SK-N-SH treated with all-trans-retinoic acid at 6 μM for 48 hours (cell line): Measurements from ENCODE around the gene CNPPD1.

Source experiments
- CREB5 ChIP-seq: fragments of 250-450 bp; sonication (Bioruptor Pico); IDR thresholded peaks from 2 replicates; pipeline ENCODE4 v1.5.1; 2020; ENCODE audit warnings: low read depth, mild to moderate bottlenecking, moderate library complexity
- CSDC2 ChIP-seq: fragments of 250-450 bp; sonication (Bioruptor Pico); IDR thresholded peaks from 2 replicates; pipeline ENCODE4 v1.5.0; 2020; ENCODE audit warnings: mild to moderate bottlenecking, moderate library complexity
- PATZ1 ChIP-seq: fragments of 250-450 bp; sonication (Bioruptor Pico); IDR thresholded peaks from 2 replicates; pipeline ENCODE4 v1.8.0; 2020; ENCODE audit warnings: mild to moderate bottlenecking, moderate library complexity, borderline replicate concordance
- PPARA ChIP-seq: fragments of 250-450 bp; sonication (Bioruptor Pico); IDR thresholded peaks from 2 replicates; pipeline ENCODE4 v1.5.0; 2020; ENCODE audit warnings: mild to moderate bottlenecking, borderline replicate concordance
- ZFP3 ChIP-seq: fragments of 250-450 bp; sonication (Bioruptor Pico); IDR thresholded peaks from 2 replicates; pipeline ENCODE4 v1.5.0; 2020; ENCODE audit warnings: mild to moderate bottlenecking, moderate library complexity
- ZFP30 ChIP-seq: fragments of 450-650 bp; formaldehyde crosslinking; IDR thresholded peaks from 2 replicates; pipeline ENCODE4 v1.5.0; 2022; ENCODE audit warnings: mild to moderate bottlenecking, moderate library complexity
- ZNF565 ChIP-seq: fragments of 450-650 bp; formaldehyde crosslinking; conservative IDR thresholded peaks from 2 replicates; pipeline ENCODE4 v1.5.0; 2020; ENCODE audit warnings: low read depth, mild to moderate bottlenecking, moderate library complexity
- ZNF8 ChIP-seq: fragments of 450-650 bp; formaldehyde crosslinking; IDR thresholded peaks from 2 replicates; pipeline ENCODE4 v1.5.0; 2020; ENCODE audit warnings: mild to moderate bottlenecking, moderate library complexity
- TF ChIP-seq, protein P1 (sequence below): fragments of 250-450 bp; sonication (Bioruptor Pico); IDR thresholded peaks from 2 replicates; pipeline ENCODE4 v1.5.0; 2020; ENCODE audit warnings: mild to moderate bottlenecking, moderate library complexity

DNA sequence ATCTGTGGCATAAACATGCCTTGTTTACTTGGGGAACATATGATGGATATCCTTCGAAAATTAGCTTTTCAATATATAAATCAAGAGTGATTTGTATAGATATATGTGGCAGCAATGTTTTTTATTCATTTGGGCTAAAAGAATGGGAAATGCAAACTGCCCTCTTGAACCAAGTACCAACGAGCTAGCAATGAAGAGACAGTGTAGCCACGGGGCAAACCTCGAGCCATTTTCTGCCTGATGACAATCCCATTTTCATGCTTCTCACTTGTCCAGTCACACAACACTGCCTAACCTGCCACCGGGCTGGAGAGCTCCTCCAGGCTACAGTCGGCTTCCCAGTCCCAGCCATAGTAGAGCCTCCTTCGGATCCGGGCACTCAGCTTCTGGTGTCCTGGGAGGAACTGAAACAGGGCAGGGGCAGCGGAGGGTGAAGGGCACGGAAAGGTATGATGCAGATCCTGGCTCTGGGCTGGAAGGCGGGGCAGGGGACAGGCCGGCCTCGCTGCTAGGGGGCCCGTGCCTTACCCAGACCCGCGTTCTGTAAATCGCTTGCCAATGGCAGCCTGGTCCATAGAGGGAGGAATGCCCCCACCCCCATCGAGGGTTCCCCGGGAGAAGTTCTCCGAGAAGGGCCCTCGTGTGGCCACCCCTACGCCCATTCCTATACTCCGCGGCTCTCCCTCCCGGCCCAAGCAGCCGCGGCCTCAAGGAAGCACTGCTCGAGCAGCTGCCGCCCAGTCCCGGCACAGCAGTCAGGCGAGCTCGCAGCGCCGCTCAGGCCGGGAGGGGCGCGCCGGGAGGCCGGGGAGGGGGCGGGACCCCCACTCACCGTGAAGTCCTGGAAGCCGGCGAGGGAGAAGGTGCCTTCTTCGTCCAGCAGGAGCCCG lies 552 bp downstream of the CNPPD1 start:
- TF ChIP-seq ZFP3 (CRISPR knock-in tag) (no peak), PPARA (CRISPR knock-in tag) (no peak), CREB5 (CRISPR knock-in tag) (no peak), ZNF565 (CRISPR knock-in tag) (no peak), ZFP30 (no peak), PATZ1 (CRISPR knock-in tag) (no peak), CSDC2 (CRISPR knock-in tag) (no peak), ZNF8 (CRISPR knock-in tag) (no peak)
- TF ChIP-seq, protein P1, sequence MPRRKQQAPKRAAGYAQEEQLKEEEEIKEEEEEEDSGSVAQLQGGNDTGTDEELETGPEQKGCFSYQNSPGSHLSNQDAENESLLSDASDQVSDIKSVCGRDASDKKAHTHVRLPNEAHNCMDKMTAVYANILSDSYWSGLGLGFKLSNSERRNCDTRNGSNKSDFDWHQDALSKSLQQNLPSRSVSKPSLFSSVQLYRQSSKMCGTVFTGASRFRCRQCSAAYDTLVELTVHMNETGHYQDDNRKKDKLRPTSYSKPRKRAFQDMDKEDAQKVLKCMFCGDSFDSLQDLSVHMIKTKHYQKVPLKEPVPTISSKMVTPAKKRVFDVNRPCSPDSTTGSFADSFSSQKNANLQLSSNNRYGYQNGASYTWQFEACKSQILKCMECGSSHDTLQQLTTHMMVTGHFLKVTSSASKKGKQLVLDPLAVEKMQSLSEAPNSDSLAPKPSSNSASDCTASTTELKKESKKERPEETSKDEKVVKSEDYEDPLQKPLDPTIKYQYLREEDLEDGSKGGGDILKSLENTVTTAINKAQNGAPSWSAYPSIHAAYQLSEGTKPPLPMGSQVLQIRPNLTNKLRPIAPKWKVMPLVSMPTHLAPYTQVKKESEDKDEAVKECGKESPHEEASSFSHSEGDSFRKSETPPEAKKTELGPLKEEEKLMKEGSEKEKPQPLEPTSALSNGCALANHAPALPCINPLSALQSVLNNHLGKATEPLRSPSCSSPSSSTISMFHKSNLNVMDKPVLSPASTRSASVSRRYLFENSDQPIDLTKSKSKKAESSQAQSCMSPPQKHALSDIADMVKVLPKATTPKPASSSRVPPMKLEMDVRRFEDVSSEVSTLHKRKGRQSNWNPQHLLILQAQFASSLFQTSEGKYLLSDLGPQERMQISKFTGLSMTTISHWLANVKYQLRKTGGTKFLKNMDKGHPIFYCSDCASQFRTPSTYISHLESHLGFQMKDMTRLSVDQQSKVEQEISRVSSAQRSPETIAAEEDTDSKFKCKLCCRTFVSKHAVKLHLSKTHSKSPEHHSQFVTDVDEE (CRISPR knock-in tag) = no peak
